ES-I3 (cell line): ENCODE results near the gene ALAD.
"Not testable (repeated sequence)": the region's sequence is repeated elsewhere in the genome, so short reads cannot be mapped to it uniquely, and the experiment has no call there.

Source experiments
- H3K36me3 ChIP-seq: 2 replicates; pipeline ENCODE4 v1.6.1; 2013; ENCODE audit warnings: mild to moderate bottlenecking, low read length, control low read depth, moderate library complexity; ENCODE audit not compliant: insufficient read depth
- H3K4me1 ChIP-seq: 2 replicates; pipeline ENCODE4 v1.6.1; 2013; ENCODE audit warnings: mild to moderate bottlenecking, control low read depth, low read length; ENCODE audit not compliant: insufficient read depth
- H3K9ac ChIP-seq: 2 replicates; pipeline ENCODE4 v1.6.1; 2013; ENCODE audit warnings: low read depth, mild to moderate bottlenecking, low read length, moderate library complexity
- H3K9me3 ChIP-seq: 2 replicates; pipeline ENCODE4 v1.6.1; 2013; ENCODE audit warnings: mild to moderate bottlenecking, low read length, moderate library complexity; ENCODE audit not compliant: control insufficient read depth, insufficient read depth

The ALAD gene

DNA sequence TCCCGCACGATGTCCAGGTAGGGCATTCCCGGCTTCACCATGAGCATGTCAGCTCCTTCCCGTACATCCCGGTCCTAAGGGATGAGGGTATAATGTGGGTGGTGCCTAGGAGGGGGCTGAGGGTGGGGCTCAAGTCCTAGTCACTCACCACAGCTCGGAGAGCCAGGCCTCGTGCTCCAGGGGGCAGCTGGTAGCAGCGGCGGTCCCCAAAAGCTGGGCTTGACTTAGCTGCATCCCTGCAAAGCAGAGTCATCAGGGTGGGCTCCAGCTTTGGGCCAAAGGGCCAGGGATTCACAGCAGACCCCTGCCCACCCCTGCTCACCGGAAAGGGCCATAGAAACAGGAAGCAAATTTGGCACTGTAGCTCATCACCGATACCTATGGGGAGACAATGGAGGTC is 11.6 kb downstream of the ALAD start:
- no peaks in the 10 kb centered on the region for H3K4me1 ChIP-seq
- no peaks in the 10 kb centered on the region for H3K9me3 ChIP-seq
- no peaks in the 10 kb centered on the region; the same call in 1 of the 2 replicates for H3K36me3 ChIP-seq
- H3K9ac ChIP-seq, result no peak overlapping the region

DNA sequence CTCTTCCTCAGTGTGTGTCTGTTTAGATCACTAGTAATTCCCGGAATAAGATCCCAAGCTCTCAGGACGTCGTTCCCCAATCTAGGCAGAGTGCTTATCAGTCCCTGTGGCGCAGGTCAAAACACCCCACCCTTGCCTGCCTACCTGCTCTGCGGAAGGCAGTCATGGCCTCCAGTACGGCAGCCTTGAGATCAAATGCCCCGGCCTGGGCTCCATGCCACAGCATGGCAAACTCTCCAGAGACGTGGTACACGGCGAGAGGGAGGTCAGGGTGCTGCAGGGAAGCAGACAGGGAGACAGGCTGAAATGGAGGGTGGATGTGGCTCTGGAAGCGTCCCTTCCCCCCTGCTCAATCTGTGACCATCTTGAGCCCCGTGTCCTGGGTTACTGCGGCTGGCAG is 12.3 kb downstream of the ALAD start:
- H3K9ac ChIP-seq, result no peak overlapping the region
- no peaks in the 10 kb centered on the region; the same call in 1 of the 2 replicates for H3K36me3 ChIP-seq
- H3K9me3 ChIP-seq, result no peaks in the 10 kb centered on the region
- no peaks in the 10 kb centered on the region for H3K4me1 ChIP-seq

DNA sequence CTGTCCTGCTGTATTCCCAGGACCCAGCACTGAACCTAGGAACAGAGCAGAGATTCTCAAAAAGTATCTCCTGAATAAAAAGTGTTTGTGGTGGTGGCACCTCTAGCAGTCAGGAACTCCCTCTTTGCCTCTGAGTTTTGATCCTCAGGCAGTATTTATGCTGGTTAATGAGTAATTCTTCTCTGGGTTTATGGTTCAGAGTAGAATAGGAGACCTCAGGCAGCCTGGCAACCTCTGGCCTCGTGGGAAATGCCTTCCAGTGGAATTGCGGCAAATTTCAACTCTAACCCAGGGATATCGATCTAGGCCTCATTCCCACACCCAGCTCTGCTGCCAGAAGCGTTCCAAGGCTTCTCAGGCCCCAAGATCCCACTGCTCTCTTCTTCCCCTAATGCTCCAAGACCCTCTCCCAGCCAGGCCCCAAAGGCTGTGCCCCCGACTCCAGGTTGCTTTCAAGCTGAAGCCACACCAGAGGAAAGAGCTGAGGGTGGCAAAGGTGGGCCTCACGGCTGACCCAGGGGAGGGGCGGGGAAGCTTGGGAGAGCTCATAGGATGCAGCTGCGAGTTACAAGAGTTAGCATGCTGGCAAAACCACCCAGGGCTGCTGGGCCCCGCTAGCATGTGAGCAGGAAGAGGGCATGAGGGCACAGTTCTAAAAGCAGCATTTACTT is 13.4 kb downstream of the ALAD start:
- H3K9ac ChIP-seq, result no peak overlapping the region
- no peaks in the 10 kb centered on the region; the same call in 1 of the 2 replicates for H3K36me3 ChIP-seq
- H3K9me3 ChIP-seq, result no peaks in the 10 kb centered on the region
- H3K4me1 ChIP-seq, result no peaks in the 10 kb centered on the region

DNA sequence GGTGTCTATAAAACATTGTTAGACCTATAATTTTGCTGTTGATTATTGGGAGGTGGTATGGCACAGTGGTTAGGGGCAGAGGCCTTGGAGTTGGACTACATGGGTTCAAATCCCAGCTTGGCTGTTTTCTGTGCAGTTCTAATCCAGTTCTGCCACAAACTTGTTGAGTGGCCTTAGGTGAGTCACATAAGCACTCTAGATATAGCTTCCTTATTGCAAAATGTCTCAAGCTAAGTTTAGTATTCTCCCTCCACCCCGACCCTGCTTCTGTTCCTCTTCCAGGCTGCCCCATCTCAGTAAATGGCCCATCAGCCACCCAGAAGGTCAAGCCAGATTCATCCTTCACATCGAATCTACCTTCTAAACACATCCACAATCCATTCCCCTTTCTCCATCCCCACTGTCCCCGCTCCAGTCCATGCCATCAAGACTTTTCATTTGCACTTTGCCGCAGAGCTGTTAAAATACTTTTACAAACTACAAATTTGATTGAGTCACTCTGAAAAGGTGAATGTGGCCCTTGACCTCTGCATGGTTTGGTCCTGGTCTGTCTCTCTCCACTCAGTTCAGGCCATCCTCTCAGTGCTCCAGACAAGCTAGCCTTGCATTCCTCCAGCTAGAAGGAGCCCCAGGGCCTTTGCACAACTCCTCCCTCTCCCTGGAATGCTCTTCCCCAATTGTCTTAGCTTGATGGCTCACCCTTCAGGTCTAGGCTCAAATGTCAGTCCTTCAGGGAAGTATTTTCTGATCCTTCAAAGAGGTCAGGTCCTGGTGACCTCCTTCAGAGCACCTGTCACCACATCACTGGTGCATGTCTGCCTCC is 14.3 kb downstream of the ALAD start:
- Histone ChIP-seq H3K36me3 (no peaks in the 10 kb centered on the region; the same call in 1 of the 2 replicates), H3K9ac (no peak overlapping the region), H3K9me3 (no peaks in the 10 kb centered on the region), H3K4me1 (no peaks in the 10 kb centered on the region)

DNA sequence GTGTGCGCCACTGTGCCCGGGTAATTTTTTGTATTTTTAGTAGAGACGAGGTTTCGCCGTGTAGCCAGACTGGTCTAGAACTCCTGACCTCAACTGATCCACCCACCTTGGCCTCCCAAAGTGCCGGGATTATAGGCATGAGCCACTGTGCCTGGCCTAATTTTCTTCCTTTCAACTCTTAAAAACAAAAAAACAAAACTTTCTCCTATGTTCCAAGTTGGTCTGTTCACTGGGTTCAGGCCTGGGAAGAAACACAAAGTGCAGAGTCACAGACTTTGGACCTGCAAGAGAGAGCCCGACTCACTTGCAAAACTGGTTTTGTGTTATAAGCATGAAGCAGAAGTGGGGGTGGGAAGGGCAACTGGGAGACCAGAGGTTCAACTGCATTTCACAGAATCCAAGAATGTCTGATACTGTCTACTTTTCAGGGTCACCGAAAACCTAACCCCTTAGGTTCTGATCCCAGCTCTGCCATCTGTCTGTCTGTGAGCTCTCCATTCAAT is 19.1 kb downstream of the ALAD start:
- H3K4me1 ChIP-seq, result no peaks in the 10 kb centered on the region
- no peaks in the 10 kb centered on the region for H3K36me3 ChIP-seq
- no peak overlapping the region for H3K9ac ChIP-seq
- no peaks in the 10 kb centered on the region for H3K9me3 ChIP-seq

DNA sequence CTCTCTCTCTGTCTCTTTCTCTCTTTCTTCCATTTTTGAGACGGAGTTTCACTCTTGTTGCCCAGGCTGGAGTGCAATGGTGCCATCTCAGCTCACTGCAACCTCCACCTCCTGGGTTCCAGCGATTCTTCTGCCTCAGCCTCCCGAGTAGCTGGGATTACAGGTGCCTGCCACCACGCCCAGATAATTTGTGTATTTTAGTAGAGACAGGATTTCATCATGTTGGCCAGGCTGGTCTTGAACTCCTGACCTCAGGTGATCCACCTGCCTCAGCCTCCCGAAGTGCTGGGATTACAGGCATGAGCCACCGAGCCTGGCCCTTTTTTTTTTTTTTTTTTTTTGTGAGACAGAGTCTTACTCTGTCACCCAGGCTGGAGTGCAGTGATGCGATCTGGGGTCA is 19.6 kb downstream of the ALAD start:
- H3K9ac ChIP-seq, H3K9me3 ChIP-seq, H3K4me1 ChIP-seq, H3K36me3 ChIP-seq: not testable (repeated sequence)

DNA sequence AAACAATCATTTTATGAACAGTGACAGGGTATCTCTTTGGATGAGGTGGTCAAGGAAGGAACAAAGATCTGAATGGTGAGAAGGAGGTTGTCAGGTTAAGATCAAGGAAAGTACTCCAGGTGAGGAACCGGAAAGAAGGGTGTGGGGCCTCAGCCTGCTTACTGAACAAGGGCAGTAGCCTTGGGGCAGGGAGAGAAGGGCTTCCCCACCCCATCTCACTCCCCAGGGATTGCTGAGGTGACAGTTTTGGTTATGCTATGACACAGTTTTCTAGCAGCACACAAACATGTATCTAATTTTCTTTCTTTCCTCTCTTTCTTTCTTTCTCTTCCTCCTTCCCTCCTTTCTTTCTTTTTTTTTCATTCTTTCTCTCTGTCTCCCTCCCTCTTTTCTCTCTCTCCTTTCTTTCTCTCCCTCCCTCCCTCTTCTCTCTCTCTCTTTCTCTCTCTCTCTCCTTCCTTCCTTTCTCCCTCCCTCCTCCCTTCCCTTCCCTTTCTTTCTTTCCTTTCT is 20.2 kb downstream of the ALAD start:
- H3K9ac ChIP-seq, result no peak overlapping the region
- no peaks in the 10 kb centered on the region for H3K4me1 ChIP-seq
- no peaks in the 10 kb centered on the region for H3K36me3 ChIP-seq
- H3K9me3 ChIP-seq, result no peaks in the 10 kb centered on the region

DNA sequence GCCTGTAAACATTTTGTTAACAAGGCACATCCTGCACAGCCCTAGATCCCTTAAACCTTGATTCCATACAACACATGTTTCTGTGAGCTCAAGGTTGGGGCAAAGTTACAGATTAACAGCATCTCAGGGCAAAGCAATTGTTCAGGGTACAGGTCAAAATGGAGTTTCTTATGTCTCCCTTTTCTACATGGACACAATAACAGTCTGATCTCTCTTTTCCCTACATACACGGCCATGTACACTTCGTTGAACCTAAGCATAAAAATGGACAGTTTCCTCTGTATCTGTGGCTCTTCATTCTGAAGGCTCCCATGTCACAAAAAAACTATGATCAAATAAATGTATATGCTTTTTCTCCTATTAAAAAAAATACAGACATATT is 21.3 kb downstream of the ALAD start:
- not testable (repeated sequence) for H3K9me3 ChIP-seq, H3K4me1 ChIP-seq, H3K36me3 ChIP-seq, H3K9ac ChIP-seq

DNA sequence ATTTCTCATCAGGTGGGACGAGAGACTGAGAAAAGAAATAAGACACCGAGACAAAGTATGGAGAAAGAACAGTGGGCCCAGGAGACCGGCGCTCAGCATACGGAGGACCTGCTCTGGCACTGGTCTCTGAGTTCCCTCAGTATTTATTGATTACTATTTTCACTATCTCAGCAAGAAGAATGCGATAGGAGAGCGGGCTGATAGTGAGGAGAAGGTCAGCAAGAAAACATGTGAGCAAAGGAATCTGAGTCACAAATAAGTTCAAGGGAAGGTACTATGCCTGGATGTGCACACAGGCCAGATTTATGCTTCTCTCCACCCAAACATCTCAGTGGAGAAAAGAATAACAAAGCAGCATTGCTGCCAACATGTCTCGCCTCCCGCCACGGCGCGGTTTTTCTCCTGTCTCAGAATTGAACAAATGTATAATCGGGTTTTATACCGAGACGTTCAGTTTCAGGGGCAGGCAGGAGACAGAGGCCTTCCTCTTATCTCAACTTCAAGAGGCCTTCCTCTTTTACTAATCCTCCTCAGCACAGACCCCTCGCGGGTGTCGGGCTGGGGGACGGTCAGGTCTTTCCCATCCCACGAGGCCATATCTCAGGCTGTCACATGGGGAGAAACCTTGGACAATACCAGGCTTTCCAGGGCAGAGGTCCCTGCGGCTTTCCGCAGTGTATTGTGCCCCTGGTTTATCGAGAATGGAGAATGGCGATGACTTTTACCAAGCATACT is 21.8 kb downstream of the ALAD start:
- not testable (repeated sequence) for H3K9me3 ChIP-seq, H3K4me1 ChIP-seq, H3K36me3 ChIP-seq, H3K9ac ChIP-seq

DNA sequence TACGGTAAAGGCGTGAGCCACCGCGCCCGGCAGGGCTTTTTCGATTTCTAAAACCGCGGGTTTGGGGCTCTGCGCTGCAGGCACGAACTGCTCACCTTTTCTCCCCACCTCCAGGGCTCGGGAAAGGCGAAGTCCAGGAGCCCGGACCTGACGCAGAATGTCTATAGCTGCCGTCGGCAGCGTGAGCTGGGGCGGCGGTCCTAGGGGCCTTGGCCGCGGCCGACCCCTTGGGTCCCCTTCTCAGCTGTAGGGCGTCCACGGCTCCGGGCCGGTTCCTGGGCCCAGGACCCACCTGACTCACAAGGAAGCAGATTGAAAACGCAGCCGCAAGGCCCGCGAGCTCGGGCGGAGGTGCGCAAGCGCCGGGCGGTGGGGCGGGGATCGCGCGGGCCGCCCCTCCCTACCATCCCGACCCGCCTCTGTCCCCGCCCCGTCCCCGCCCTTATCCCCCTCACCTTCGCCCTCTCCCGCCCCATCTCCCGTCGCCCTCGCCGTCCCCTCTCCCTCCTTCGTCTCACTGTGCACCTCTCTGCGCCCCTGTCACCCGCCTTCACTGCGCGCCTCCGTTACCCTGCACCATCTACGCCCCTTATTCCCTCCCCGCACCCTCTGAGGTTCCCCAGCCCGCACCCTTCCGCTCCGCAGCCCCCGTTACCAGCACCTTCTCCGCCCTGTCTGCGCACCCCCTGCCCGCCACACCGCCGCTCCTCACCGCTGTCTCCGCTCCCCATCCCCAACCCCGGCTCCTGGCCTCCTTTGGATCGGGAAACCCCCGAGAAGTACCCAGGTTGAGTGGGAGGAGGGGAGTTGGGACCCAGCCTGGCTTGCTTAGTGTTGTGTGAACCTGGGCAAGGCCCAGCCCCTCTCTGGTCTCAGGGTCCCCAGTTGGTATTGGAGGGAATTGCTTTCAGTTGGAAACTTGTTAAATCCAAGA is 24.2 kb downstream of the ALAD start, which contains the start of gene HDHD3:
Gene HDHD3, minus strand, starts transcription at position 353 of the 934 bp plus-strand sequence. CDS start 2,632 bp downstream, outside the sequence.
- peak within 1 kb of the TSS; percentile 100 for H3K9ac ChIP-seq
- H3K36me3 ChIP-seq, result peaks cover 2% of the 10 kb centered on the region; the same call in 1 of the 2 replicates
- H3K4me1 ChIP-seq, result no peaks in the 10 kb centered on the region; the same call in 1 of the 2 replicates
- H3K9me3 ChIP-seq, result no peaks in the 10 kb centered on the region

DNA sequence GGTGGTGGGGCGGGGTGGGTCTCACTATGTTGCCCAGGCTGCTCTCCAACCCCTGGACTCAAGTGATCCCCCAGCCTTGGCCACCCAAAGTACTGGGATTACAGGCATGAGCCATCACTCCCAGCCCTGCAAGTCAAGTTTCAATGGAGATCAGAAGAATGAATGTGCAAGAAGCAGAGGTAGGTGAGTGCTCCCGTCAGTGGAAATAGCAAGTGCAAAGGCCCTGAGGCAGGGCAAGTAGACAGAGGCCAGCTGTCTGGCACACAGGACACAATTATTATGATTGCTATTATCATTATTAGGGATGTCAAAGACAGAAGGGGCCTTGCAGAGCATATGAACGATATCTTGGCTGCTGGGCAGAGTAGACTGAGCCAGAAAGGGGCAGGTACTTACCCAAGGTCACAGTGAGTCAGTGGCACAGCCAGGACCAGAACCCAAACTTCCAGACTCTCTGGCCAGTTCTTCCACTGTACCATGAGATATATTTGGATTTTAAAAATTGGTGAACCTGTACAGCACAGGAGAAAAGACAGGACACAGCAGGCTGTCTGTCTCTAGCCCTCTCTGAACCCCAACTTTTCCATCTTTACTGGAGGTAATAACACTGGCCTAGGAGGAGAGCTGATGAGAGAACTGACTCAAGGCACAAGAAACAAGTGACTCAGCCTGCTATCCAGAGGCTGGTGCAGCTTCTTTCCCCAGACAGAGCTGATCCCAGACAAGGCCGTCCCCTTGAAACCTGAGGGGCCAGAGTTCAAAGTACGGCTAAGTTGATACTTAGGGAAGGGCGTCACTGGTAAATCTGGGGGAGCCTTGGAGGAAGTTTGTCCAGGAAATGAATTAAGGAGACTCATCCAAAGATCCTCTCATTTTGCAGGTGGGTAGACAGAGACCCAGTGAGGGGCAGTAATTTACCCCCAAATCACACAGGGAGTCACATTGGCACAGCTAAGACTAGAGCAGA is 25.7 kb downstream of the ALAD start:
- H3K9ac ChIP-seq, result peak overlapping the region; percentile 100; the same call in 1 of the 2 replicates
- peaks cover 2% of the 10 kb centered on the region; the same call in 1 of the 2 replicates for H3K36me3 ChIP-seq
- H3K4me1 ChIP-seq, result peaks cover 4% of the 10 kb centered on the region; the same call in 1 of the 2 replicates

DNA sequence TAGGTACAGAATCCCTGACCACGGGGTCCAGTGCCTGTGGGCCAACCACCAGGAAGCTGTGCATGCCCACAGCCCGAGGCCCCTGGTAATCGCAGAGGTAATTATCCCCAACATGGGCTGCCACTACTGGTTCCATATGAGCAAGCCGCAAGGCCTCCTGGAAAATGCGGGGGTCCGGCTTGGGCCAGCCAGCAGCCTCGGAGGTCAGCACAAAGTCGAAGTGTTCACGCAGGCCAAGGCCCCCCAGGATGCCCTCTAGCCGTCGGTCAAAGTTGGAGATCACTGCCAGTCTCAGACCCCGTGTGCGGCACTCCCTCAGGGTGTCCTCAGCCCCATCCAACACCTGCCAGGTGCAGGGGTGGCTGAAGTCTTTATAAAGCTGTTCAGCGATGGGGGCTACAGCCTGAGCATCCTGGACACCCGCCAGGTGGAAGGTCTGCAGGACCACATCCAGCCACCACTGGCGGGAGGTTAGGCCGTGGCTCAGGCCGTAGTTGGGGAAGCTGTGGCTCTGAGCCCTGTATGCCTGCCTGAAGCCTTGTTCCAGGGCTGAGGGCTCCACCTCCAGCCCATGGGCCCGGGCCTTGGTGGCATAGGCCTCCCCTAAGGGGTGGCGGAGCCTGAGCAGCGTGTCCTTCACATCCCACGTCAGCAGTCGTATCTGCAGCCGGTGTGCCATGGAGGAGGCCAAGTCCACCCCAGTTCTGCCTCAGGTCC is 27.2 kb downstream of the ALAD start:
- Histone ChIP-seq H3K36me3 (peaks cover 2% of the 10 kb centered on the region; the same call in 1 of the 2 replicates), H3K9me3 (no peaks in the 10 kb centered on the region), H3K9ac (no peak overlapping the region), H3K4me1 (peaks cover 4% of the 10 kb centered on the region; the same call in 1 of the 2 replicates)

More for the DNA sequence above, 25.7 kb downstream of the ALAD start:
- no peaks in the 10 kb centered on the region for H3K9me3 ChIP-seq
